ENCODE measurements around the gene VOPP1. TPM values are rescaled to one million over a fixed set of nuclear protein-coding genes. Genes with fewer than 3 reads are reported as not detected.

Gene VOPP1
- total RNA-seq, 3 donors from 2014 or later: 28.2 to 42.6 (median 40.8) TPM

DNA sequence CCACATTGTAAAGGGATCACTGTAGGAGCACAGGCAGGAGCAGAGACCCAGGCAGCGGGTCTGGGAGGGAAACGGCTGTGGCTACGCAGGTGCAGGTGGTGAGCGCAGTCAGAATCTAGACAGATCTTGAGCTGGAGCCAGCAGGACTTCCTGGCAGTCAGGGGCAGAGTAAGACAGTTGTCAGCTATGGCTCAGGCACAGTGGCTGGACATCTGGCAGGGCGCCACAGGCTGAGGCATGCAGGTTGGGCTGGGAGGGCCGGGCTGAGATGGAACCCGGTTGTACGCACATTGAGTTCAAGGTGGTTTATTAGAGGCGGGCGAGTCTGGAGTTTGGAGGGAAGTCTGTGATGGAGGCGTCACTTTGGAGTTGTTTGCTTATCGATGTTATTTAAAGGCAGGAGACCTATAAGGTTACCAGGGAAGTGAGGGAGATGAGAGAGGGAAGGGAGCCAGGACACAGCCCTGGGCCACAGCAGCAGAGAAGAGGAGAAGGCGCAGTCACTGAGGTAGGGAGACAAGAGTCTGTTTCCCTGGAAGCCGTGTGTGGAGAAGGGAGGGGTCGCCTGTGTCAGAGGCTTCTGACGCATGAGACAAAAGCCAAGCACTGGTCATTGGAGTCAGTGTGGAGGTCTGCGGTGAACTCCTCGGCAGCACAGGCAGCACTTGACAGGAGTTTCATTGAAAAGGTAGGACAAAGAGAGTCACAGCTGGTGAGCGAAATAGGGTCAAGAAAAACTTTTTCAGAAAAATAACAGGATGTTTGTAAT, 133.4 kb downstream of the VOPP1 start:
- no peak for DNase-seq (ENCODE audit: low spot score in 2 of 2)
- Histone ChIP-seq H3K36me3 (no peaks in the 10 kb centered on the region), H3K27ac (no peak overlapping the region), H3K4me1 (no peaks in the 10 kb centered on the region), H3K9me3 (no peaks in the 10 kb centered on the region), H3K4me3 (no peak overlapping the region), H3K27me3 (no peaks in the 10 kb centered on the region)
- TF ChIP-seq POLR2AphosphoS5 (IDR thresholded peaks at IDR 0.05) (no peak), CTCF (IDR thresholded peaks at IDR 0.05) (no peak), POLR2A (IDR thresholded peaks at IDR 0.05) (no peak)
- intact Hi-C loops (cut with DNase I; ENCODE audit: low total_unique reads): loop anchor here (5.0 kb wide), 1 partner anchor 523 kb away; the partner anchor contains the start of gene NIPSNAP2

DNA sequence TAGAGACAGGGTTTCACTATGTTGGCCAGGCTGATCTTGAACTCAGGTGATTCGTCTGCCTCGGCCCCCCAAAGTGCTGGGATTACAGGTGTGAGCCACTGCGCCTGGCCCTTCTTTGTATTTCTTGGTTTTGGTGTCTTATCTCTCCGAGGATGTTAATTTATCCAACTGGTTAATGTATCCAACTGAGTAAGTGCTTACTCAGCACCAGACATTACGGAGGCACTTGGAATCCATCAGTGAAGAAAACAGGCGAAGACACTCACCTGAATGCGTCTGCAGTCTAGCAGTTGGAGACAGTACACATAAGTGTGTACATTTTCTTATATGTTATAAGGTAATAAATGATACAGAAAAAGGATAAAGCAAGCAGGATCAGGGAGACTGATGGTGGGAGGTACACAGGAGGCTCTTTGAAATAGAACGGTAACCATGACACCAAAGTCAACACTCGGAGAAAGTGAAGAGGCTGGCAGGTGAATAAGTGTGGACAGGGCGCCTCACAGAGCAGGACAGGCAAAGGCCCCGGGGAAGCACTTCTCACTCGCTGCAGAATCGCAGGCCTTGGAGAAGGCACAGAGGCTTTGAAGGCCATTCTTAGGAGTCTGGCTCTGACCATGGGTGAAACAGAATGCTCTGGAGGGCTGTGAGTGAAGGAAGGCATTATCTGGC, 134.1 kb downstream of the VOPP1 start:
- intact Hi-C loops (cut with DNase I; ENCODE audit: low total_unique reads): loop anchor here (5.0 kb wide), 1 partner anchor 524 kb away; the partner anchor contains the start of gene NIPSNAP2

DNA sequence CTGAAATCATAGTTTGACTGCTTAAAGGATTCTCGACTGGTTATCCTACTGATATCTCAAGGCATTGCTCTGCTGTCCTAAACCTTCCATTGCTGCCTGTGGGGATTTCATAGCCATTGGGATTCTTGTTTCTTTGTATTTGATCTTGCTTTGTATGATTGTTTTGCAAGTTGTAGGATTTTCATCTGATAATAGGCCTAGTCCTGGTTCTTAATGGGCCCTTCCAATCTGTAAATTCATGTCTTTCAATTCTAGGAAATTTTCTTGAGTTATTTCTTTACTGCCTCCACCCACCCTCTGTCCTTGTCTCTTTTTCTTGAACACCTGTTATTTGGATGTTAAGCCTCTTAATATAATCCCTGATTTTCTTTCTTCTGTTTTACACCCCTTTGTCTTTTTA, 134.9 kb downstream of the VOPP1 start:
- Histone ChIP-seq H3K27ac (no peak overlapping the region), H3K4me1 (no peaks in the 10 kb centered on the region), H3K9me3 (no peaks in the 10 kb centered on the region), H3K36me3 (no peaks in the 10 kb centered on the region), H3K4me3 (no peak overlapping the region), H3K27me3 (no peaks in the 10 kb centered on the region)
- intact Hi-C loops (cut with DNase I; ENCODE audit: low total_unique reads): loop anchor here (5.0 kb wide), 1 partner anchor 525 kb away; the partner anchor contains the start of gene NIPSNAP2
- no peak for DNase-seq (ENCODE audit: low spot score in 2 of 2)
- TF ChIP-seq POLR2AphosphoS5 (IDR thresholded peaks at IDR 0.05): no peak
- no peak for TF ChIP-seq CTCF (IDR thresholded peaks at IDR 0.05)
- TF ChIP-seq POLR2A (IDR thresholded peaks at IDR 0.05): no peak

More for the DNA sequence above, 134.1 kb downstream of the VOPP1 start:
- no peaks in the 10 kb centered on the region for H3K4me1 ChIP-seq
- H3K27me3 ChIP-seq: no peaks in the 10 kb centered on the region
- H3K4me3 ChIP-seq: no peak overlapping the region
- TF ChIP-seq CTCF (IDR thresholded peaks at IDR 0.05) (no peak), POLR2A (IDR thresholded peaks at IDR 0.05) (no peak), POLR2AphosphoS5 (IDR thresholded peaks at IDR 0.05) (no peak)
- no peak overlapping the region for H3K27ac ChIP-seq
- no peak for DNase-seq (ENCODE audit: low spot score in 2 of 2)
- H3K9me3 ChIP-seq: no peaks in the 10 kb centered on the region
- no peaks in the 10 kb centered on the region for H3K36me3 ChIP-seq

DNA sequence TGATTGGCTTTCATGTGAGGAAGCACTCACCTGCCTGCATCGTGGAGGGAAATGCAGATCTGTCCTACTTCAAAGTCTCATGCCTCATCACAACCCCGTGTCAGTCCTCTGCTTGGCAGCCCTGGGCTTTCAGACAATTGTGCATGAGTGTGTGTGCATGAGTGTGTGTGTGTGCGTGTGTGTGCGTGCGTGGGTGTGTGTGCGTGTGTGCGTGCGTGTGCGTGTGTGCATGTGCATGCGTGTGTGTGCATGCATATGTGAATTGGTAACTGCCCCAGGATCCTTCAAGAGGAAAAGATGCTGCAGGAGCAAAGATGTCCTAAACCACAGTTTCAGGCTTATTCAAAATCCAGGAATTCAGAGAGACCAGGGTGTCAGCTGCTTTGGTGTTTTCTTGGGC, 135.8 kb downstream of the VOPP1 start:
- Histone ChIP-seq H3K27me3 (no peaks in the 10 kb centered on the region), H3K4me1 (no peaks in the 10 kb centered on the region), H3K4me3 (no peak overlapping the region), H3K9me3 (no peaks in the 10 kb centered on the region), H3K36me3 (no peaks in the 10 kb centered on the region), H3K27ac (no peak overlapping the region)
- intact Hi-C loops (cut with DNase I; ENCODE audit: low total_unique reads): loop anchor here (5.0 kb wide), 1 partner anchor 526 kb away; the partner anchor contains the start of gene NIPSNAP2
- DNase-seq (ENCODE audit: low spot score in 2 of 2): no peak
- TF ChIP-seq CTCF (IDR thresholded peaks at IDR 0.05) (no peak), POLR2AphosphoS5 (IDR thresholded peaks at IDR 0.05) (no peak)

- DNase-seq (ENCODE audit: low spot score in 2 of 2): no peak
- H3K9me3 ChIP-seq: no peaks in the 10 kb centered on the region
- no peak overlapping the region for H3K4me3 ChIP-seq
- intact Hi-C loops (cut with DNase I; ENCODE audit: low total_unique reads): loop anchor here (5.0 kb wide), 1 partner anchor 527 kb away; the partner anchor contains the start of gene NIPSNAP2
- no peaks in the 10 kb centered on the region for H3K36me3 ChIP-seq
- H3K4me1 ChIP-seq: no peaks in the 10 kb centered on the region
- no peaks in the 10 kb centered on the region for H3K27me3 ChIP-seq
- TF ChIP-seq POLR2AphosphoS5 (IDR thresholded peaks at IDR 0.05) (no peak), POLR2A (IDR thresholded peaks at IDR 0.05) (no peak), CTCF (IDR thresholded peaks at IDR 0.05) (no peak)
- no peak overlapping the region for H3K27ac ChIP-seq
Observed at GRCh38 chr7:55435466-55435865, 136.8 kb downstream of the VOPP1 start.
